ENCODE results near the gene DDX4.
A peak's percentile ranks its signal among the peaks of the same experiment; 100 is the strongest.

The DDX4 gene

GRCh38 chr5:55853041-55853670, 115.3 kb downstream of the DDX4 start:
- no peak overlapping the region for H3K4me3 ChIP-seq (ENCODE audit: low read depth, low read length)
- TF ChIP-seq, protein P1, sequence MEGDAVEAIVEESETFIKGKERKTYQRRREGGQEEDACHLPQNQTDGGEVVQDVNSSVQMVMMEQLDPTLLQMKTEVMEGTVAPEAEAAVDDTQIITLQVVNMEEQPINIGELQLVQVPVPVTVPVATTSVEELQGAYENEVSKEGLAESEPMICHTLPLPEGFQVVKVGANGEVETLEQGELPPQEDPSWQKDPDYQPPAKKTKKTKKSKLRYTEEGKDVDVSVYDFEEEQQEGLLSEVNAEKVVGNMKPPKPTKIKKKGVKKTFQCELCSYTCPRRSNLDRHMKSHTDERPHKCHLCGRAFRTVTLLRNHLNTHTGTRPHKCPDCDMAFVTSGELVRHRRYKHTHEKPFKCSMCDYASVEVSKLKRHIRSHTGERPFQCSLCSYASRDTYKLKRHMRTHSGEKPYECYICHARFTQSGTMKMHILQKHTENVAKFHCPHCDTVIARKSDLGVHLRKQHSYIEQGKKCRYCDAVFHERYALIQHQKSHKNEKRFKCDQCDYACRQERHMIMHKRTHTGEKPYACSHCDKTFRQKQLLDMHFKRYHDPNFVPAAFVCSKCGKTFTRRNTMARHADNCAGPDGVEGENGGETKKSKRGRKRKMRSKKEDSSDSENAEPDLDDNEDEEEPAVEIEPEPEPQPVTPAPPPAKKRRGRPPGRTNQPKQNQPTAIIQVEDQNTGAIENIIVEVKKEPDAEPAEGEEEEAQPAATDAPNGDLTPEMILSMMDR (IDR thresholded peaks at IDR 0.05; ENCODE audit: insufficient read depth, low read depth, low read length, missing control alignments), result no peak
- DNase-seq (ENCODE audit: low read depth), result no peak

DNA sequence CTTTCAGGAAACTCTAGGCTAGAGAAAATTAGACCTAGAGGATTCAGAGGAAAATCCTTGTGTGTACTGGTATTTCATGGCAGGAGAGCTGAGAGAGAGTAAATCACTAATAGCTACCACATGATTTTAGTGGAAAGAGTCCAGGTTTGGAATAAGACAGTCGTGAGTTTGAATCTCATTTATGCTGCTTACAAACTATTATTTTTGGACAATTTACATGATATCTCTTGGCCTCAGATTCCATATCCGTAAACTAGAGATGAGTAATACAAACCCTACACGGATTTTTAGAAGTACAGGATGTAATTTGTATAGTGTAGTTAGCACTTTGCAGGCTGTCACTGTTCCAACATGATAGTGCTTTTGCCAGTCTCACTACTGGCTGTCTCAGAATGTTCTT, 116.0 kb downstream of the DDX4 start:
- no peak overlapping the region for H3K4me3 ChIP-seq (ENCODE audit: low read depth, low read length)
- TF ChIP-seq, protein P1 (IDR thresholded peaks at IDR 0.05; ENCODE audit: insufficient read depth, low read depth, low read length, missing control alignments), result no peak
- DNase-seq (ENCODE audit: low read depth), result no peak

DNA sequence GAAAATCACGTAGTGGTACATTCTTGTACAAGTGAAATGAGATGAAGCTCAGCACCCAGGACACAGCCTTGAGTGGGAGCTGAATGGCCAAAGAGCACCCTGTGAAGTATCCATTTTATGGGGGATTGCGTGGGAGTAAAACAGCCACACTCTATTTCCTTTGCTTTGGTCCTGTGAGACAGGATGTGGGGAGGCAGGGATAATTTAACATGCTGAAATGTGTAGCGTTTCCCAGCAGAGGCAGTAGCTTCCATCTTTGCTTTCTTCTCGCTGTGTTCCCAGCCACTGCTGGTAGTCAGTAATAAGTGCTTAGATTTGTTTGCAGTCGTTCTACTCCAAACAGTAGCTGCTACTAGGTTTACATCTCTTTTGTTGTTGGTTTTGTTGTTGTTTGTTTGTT, 117.6 kb downstream of the DDX4 start:
- TF ChIP-seq, protein P1 (IDR thresholded peaks at IDR 0.05; ENCODE audit: insufficient read depth, low read depth, low read length, missing control alignments), result no peak
- peak; percentile 18 for DNase-seq (ENCODE audit: low read depth)
- no peak overlapping the region for H3K4me3 ChIP-seq (ENCODE audit: low read depth, low read length)

DNA sequence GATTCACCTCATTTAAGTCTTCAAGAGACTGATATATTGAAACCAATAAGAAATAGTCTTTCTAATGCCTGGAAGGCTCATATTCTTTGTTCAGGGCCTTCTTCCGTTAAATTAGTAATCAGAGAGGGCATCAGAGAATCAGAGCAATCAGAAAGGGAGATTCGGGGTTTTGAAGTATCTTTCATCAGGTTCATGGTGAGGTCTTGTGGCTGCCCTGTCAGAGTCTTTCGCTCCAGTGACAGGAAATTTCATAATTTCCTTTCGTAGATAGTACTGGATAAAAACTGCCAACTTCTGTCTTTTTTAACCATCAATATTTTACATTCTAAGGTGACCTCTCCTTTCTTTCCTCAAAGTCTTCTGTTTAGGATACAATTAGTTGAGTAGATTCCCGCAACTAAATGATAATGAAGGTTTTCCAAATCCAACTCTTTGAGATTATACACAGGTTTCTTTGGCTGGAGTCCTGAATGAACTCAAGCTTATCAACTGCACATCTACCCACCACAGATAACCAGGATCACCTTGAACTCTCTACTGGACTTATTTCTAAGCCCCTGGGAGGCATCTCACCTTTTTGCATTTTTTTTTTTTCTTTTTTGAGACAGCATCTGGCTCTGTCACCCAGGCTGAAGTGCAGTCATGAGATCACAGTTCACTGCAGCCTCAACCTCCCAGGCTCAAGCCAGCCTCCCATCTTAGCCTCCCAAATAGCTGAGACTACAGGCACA, 118.8 kb downstream of the DDX4 start:
- no peak for DNase-seq (ENCODE audit: low read depth)
- TF ChIP-seq, protein P1 (IDR thresholded peaks at IDR 0.05; ENCODE audit: insufficient read depth, low read depth, low read length, missing control alignments), result no peak
- no peak overlapping the region for H3K4me3 ChIP-seq (ENCODE audit: low read depth, low read length)

DNA sequence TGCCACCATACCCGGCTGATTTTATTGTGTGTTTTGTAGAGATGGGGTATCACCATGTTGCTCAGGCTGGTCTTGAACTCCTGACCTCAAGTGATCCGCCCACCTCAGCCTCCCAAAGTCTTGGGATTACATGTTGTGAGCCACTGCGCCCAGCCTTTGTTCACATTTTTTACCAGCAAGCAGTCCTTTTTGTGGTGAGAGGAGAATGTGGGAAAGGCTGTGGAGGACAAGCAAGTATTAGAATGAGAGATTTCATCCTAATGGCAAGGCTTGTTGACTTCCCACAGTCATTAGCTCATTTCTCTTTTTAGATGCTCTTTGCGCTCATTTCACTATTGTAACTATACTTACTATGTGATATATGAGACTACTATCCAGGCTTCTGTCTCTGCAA, 119.4 kb downstream of the DDX4 start:
- DNase-seq (ENCODE audit: low read depth), result no peak
- TF ChIP-seq, protein P1 (IDR thresholded peaks at IDR 0.05; ENCODE audit: insufficient read depth, low read depth, low read length, missing control alignments), result no peak
- H3K4me3 ChIP-seq (ENCODE audit: low read depth, low read length), result no peak overlapping the region

DNA sequence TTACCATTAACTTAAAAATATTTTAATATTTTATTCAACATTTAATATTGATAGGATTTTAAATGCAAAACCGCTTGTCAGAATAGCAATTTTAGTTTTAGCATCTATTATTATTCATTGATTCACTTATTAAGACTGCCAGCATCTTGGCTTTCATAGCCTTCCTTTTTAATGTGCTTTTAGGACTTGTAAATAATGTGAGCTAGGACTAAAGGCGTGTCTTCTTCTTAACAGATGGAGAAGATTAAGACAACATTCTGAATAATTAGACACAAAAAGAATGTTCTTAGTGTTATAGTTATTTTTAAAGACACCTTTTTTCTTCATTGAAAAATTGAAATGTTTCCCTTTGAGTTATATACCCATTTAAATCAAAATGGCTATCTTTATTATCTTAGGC, 120.2 kb downstream of the DDX4 start:
- TF ChIP-seq, protein P1 (IDR thresholded peaks at IDR 0.05; ENCODE audit: insufficient read depth, low read depth, low read length, missing control alignments), result no peak
- no peak for DNase-seq (ENCODE audit: low read depth)
- H3K4me3 ChIP-seq (ENCODE audit: low read depth, low read length), result no peak overlapping the region

Data from GM12865 (cell line).